HS-5 (cell line): ENCODE measurements around the gene HPS4.

Experiments used
- DNase-seq: peaks from one replicate; pipeline ENCODE4 v3.0.0-alpha.2; 2012; ENCODE audit warnings: low read depth

HPS4 gene

GRCh38 chr22:26496456-26496855, 12.9 kb upstream of the HPS4 start:
- no peak for DNase-seq

GRCh38 chr22:26494506-26494905, 10.9 kb upstream of the HPS4 start:
- no peak for DNase-seq

DNA sequence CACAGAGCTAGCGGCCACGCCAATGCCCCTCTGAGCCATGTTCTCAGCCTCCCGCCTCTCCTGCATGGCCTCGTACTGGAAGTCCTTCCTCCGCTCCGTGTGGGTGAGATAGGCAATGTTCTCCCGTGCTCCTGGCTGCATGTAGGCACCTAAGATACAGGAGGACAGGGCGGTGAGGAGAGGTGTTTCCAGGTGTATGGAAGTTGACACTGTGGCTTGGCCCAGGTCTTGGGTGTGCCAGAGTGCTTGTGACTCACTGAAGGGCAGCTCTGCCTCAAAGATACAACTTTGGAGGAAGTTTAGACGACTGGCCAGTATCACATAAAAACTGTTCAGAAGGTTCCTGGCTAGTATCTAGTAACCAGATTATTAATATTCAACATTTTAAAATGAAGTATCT, 8.6 kb upstream of the HPS4 start:
- DNase-seq: no peak

GRCh38 chr22:26489447-26490036, 6.0 kb upstream of the HPS4 start:
- no peak for DNase-seq

GRCh38 chr22:26487996-26488395, 4.4 kb upstream of the HPS4 start:
- no peak for DNase-seq

DNA sequence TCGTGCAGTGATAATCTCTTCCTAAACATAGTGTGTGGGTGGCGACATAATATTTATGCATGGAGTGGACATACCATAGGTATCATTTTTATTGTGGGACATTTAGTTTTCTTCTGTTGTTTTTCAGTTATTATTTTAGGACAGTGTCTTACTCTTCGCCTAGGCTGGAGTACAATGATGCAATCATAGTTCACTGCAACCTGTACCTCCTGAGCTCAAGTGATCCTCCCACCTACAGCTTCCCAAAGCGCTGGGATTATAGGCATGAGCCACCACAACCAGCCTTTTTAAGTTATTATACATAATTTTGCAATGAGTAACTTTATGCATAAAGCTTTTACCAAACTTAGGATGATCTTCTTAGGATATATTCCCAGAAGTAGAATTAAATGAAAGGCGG, 2.8 kb upstream of the HPS4 start:
- DNase-seq: no peak

- DNase-seq: no peak
These were observed 2.3 kb upstream of the HPS4 start for GRCh38 chr22:26485806-26486390.

DNA sequence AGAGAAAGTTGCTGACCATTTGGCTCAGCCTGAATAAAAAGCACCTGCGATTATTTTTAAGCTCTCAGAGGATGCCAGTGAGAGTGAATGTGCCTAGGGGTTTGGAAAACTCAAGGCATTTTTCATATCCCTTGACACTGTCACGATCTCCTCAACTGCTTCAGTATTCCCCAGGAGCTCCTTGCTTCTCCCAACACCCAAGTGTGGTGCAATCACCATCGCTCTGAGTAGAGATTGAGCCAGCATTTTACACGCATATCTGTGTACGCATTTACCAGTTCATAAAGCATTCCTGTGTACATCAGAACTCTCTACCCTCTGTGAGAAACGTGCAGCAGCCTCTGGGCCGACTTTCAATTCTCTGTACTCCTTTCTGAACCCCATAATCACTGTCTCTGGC, 1.4 kb upstream of the HPS4 start:
- no peak for DNase-seq

GRCh38 chr22:26484360-26484706, 750 bp upstream of the HPS4 start:
- no peak for DNase-seq

- DNase-seq: no peak
These were observed 542 bp downstream of the HPS4 start for GRCh38 chr22:26483043-26483438.

GRCh38 chr22:26482161-26482560, 1.4 kb downstream of the HPS4 start:
- DNase-seq: no peak

GRCh38 chr22:26481694-26482093, 1.9 kb downstream of the HPS4 start:
- no peak for DNase-seq

- DNase-seq: no peak
These were observed 2.4 kb downstream of the HPS4 start for GRCh38 chr22:26481112-26481693.

GRCh38 chr22:26480611-26480932, 3.0 kb downstream of the HPS4 start:
- DNase-seq: no peak

GRCh38 chr22:26479792-26480610, 3.6 kb downstream of the HPS4 start:
- DNase-seq: no peak

- no peak for DNase-seq
These were observed 4.4 kb downstream of the HPS4 start for GRCh38 chr22:26479043-26479791.

DNA sequence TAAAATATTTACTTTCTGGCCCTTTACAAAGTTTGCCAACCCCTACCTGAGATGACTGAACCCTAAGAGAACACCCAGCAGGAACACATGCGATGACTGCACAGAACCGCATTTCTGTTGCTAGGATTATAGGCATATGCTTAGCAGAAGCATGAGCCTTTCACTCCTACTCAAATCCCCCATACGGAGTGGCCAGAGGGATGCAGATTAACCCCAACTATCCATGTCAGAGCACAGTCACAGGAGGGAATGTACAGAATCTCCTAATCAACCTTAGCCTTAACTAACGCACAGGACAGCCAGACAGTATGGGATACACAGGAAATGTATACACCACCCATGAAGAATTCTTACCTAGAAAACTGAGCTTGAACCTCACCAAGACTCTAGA, 6.2 kb downstream of the HPS4 start:
- DNase-seq: no peak

DNA sequence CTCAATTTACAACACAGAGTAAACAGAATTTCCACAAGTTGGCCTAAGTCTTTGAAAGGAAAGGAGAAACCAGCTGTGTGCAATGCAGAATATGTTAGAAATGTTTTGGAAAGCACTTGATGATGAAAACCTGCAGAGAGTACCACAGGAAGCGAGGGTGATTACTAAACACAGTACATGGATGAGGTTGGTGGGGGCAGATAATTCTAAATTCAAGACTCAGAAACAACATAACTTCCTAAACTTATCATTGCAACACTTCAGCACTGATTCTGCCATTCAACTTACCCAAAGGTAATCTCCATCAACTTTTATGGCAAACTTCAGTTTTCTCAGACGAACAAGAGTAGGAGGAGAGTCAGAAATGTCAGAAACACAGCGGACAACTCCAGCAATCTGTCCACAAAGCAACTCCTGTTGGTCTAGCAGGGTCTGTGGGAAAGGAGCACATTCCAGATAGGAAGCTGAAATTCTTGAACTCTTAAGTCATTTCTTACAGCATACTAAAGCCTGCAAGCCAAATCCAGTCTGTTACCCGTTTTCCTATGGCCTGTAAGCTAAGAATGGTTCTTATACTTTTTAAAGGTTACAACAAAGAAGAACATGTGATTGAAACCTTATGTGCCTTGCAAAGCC, 6.8 kb downstream of the HPS4 start:
- DNase-seq: no peak

GRCh38 chr22:26474682-26475081, 8.9 kb downstream of the HPS4 start:
- DNase-seq: no peak

GRCh38 chr22:26471522-26471921, 12.1 kb downstream of the HPS4 start:
- DNase-seq: peak; percentile 28

DNA sequence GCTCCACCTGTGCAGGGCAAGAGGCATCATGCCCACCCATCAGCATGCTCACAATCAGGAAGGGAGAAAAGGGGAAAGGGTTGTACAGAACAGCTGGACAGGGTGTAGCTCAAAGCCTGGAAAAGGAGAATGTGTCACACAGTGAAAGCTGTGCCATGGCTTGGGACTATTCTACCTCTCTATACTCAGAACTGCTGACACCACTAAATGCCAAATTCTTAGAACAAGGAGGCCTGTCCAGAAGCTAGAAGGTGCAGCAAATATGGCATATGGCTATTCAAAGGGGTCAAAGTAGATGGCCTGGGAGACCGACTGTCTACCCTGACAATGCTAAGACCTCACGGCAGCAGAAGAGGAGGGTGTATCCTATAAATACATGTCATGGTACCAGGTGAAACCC, 12.8 kb downstream of the HPS4 start:
- DNase-seq: no peak

DNA sequence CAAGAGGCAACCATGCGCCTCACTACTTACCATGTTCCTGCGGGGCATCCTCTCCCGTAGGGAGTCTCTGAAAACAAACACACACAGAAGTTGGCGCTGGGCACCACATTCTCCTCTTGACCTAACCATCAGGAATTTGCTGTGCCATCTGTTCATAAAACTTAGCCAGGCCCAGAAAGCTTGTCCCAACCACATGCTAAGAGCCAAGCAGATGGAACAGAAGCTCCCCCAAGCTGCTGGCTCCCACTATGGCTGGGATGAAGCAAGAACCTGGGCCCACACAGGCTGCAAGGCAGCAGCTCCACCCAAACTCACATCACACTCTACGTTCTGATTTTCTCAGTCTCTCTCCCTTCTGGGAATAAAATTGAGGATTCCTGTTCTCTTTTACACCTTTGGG, 17.4 kb downstream of the HPS4 start:
- no peak for DNase-seq
